Mammary epithelial cell (primary cell): Measurements from ENCODE around the gene KLRC4.

ENCODE experiments used
- EZH2 ChIP-seq: IDR thresholded peaks from 2 replicates; pipeline ENCODE4 v1.6.1; 2012; ENCODE audit warnings: low read length, inconsistent platforms, borderline replicate concordance
- TF ChIP-seq, protein P1 (sequence below), 2 donors: IDR thresholded peaks in 1 of 2; conservative IDR thresholded peaks in 1 of 2; 2 replicates each; pipeline ENCODE4 v1.5.1; 2011 to 2012; ENCODE audit warnings: inconsistent platforms in 2 of 2, low read length in 2 of 2, mild to moderate bottlenecking in 2 of 2, control low read depth in 1 of 2, low read depth in 1 of 2; ENCODE audit not compliant: insufficient read depth in 1 of 2; ENCODE audit errors: extremely low read depth in 1 of 2

DNA sequence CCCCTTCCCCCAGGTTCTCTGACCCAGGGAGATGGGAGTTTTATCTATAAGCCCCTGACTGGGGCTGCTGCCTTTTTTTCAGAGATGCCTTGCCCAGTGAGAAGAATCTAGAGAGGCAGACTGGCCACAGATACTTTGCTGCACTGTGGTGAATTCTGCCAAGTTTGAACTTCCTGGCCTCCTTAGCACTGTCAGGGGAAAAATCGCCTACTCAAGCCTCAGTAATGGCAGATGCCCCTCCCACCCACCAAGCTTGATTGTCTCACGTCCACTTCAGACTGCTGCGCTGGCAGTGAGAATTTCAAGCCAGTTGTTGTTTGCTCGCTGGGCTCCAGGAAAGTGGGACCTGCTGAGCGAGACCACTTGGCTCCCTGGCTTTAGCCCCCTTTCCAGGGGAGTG, 51.4 kb downstream of the KLRC4 start:
- TF ChIP-seq, protein P1, sequence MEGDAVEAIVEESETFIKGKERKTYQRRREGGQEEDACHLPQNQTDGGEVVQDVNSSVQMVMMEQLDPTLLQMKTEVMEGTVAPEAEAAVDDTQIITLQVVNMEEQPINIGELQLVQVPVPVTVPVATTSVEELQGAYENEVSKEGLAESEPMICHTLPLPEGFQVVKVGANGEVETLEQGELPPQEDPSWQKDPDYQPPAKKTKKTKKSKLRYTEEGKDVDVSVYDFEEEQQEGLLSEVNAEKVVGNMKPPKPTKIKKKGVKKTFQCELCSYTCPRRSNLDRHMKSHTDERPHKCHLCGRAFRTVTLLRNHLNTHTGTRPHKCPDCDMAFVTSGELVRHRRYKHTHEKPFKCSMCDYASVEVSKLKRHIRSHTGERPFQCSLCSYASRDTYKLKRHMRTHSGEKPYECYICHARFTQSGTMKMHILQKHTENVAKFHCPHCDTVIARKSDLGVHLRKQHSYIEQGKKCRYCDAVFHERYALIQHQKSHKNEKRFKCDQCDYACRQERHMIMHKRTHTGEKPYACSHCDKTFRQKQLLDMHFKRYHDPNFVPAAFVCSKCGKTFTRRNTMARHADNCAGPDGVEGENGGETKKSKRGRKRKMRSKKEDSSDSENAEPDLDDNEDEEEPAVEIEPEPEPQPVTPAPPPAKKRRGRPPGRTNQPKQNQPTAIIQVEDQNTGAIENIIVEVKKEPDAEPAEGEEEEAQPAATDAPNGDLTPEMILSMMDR (conservative IDR thresholded peaks at IDR 0.05 in 1 of 2, IDR thresholded peaks at IDR 0.05 in 1 of 2; ENCODE audit: extremely low read depth in 1 of 2, insufficient read depth in 1 of 2, low read depth in 1 of 2, low read length in 2 of 2): no peak
- TF ChIP-seq EZH2: no peak
